HFFc6 (cell line): ENCODE measurements around the gene CELA2A. TPM values are rescaled to one million over a fixed set of nuclear protein-coding genes. Genes with fewer than 3 reads are reported as not detected.

Source experiments
- DNase-seq: peaks from one replicate; pipeline ENCODE4 v3.0.0-alpha.2; 2018
- H3K27ac Mint-ChIP-seq: 2 replicates; pipeline ENCODE4 v1.8.0; 2020; ENCODE audit warnings: mild to moderate bottlenecking, mixed read lengths
- H3K27me3 Mint-ChIP-seq: 2 replicates; pipeline ENCODE4 v1.8.0; 2021; ENCODE audit warnings: mild to moderate bottlenecking, moderate library complexity, mixed read lengths; ENCODE audit not compliant: insufficient read depth
- H3K36me3 Mint-ChIP-seq: 2 replicates; pipeline ENCODE4 v1.8.0; 2021; ENCODE audit warnings: low read depth, mixed read lengths
- H3K4me1 Mint-ChIP-seq: 2 replicates; pipeline ENCODE4 v1.8.0; 2020; ENCODE audit warnings: low read depth, mixed read lengths
- H3K4me3 Mint-ChIP-seq: 2 replicates; pipeline ENCODE4 v1.8.0; 2020; ENCODE audit warnings: mild to moderate bottlenecking, moderate library complexity, mixed read lengths
- H3K9me3 Mint-ChIP-seq: 2 replicates; pipeline ENCODE4 v1.8.0; 2020; ENCODE audit warnings: mild to moderate bottlenecking, mixed read lengths
- total RNA-seq, 6 experiments: library from RNA; stranded (reverse); fragmentation: NEBNext Ultra II Directional; extraction: Animal tissue kit (Norgen Biotek cat#: 25700); gene quantifications; 2 replicates in 1 of 6; 3 replicates in 5 of 6; pipeline ENCODE4 v1.2.3, GENCODE V29; 2021
- TF ChIP-seq, protein P1 (sequence below): fragments of 200-600 bp; sonication (generic); IDR thresholded peaks from 2 replicates; pipeline ENCODE4 v1.5.0; 2021; ENCODE audit warnings: antibody characterized with exemption, mild to moderate bottlenecking

Gene CELA2A
- total RNA-seq, 6 experiments from 2014 or later, result not detected

DNA sequence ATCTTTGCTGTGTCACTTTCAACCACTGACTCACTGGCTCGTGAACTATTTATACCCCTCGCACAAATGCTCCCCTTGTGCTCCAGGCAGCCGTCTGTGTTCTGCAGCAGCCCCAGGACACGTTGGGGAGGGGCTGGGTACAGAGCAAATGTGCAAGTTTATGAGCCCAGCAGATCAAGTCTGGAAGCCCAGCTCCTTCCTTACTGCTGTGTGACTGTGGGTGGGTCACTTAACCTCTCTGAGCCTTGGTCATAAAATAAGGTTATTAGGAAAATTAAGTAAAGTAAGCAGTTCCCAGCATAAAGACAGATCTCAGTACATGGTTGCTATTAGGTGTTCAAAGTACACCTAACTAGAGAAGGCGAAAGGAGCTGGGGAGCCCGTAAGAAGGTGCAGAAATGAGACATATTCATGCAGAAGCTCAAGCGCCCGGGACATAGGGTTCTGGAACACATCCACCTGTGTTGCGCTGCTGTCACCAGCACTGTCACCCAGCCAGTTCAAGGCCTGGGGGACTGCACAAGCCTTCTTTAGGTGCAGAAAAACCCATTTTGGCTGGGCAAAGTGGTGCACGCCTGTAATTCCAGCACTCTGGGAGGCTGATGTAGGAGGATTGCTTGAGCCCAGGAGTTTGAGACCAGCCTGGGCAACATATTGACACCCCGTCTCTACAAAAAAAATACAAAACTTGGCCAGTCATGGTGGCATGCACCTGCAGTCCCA, 33.0 kb upstream of the CELA2A start:
- no peak for DNase-seq
- H3K27me3 Mint-ChIP-seq, result no peaks in the 10 kb centered on the region; the same call in 1 of the 2 replicates
- H3K4me3 Mint-ChIP-seq, result no peak overlapping the region
- TF ChIP-seq, protein P1, sequence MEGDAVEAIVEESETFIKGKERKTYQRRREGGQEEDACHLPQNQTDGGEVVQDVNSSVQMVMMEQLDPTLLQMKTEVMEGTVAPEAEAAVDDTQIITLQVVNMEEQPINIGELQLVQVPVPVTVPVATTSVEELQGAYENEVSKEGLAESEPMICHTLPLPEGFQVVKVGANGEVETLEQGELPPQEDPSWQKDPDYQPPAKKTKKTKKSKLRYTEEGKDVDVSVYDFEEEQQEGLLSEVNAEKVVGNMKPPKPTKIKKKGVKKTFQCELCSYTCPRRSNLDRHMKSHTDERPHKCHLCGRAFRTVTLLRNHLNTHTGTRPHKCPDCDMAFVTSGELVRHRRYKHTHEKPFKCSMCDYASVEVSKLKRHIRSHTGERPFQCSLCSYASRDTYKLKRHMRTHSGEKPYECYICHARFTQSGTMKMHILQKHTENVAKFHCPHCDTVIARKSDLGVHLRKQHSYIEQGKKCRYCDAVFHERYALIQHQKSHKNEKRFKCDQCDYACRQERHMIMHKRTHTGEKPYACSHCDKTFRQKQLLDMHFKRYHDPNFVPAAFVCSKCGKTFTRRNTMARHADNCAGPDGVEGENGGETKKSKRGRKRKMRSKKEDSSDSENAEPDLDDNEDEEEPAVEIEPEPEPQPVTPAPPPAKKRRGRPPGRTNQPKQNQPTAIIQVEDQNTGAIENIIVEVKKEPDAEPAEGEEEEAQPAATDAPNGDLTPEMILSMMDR, result no peak
- no peaks in the 10 kb centered on the region for H3K9me3 Mint-ChIP-seq
- peaks cover 11% of the 10 kb centered on the region for H3K4me1 Mint-ChIP-seq
- no peak overlapping the region for H3K27ac Mint-ChIP-seq
- H3K36me3 Mint-ChIP-seq, result peaks cover 14% of the 10 kb centered on the region

DNA sequence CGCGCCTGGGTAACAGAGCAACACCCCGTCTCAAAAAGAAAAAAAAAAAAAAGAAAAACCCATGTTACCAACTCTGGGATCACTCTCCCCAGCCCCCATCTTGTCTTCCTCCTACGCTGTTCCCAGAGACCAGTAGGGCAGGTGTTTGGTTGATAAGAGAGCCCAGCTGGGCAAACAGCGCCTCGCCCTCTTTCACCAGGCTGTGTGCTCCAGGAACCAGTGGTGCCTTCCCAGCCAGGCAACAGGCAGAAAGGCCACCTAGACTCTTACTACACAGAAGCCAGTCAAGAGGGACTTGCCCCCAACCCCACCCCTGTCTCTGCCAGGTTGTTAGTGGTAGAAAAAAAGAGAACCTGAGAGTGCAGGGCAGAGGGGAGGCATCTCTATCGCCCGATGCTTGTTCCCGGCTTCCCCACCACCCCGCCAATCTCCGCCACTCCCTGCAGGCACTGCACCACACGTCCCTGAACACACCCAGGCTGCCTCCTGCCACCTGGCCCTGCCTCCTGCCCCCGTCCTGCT, 32.3 kb upstream of the CELA2A start:
- Mint-ChIP-seq H3K9me3 (no peaks in the 10 kb centered on the region), H3K4me1 (peaks cover 11% of the 10 kb centered on the region), H3K4me3 (no peak overlapping the region), H3K27me3 (no peaks in the 10 kb centered on the region; the same call in 1 of the 2 replicates), H3K36me3 (peaks cover 14% of the 10 kb centered on the region), H3K27ac (no peak overlapping the region)
- TF ChIP-seq, protein P1, result no peak
- DNase-seq, result no peak

DNA sequence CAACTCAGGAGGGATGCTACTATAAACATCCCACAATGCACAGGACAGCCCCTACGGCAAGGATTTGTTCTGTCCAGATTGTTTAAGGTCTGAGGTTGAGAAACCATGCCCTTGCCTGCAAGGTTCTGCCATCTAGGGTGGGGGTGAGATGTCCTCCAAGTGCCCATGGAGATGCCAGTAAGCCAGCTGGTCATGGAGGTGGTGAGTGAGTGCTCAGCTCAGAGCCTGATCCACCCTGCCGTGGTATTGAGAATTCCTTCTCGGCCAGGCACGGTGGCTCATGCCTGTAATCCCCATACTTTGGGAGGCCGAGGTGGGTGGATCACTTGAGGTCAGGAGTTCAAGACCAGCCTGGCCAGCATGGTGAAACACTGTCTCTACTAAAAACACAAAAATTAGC, 31.6 kb upstream of the CELA2A start:
- H3K36me3 Mint-ChIP-seq, result peaks cover 14% of the 10 kb centered on the region
- TF ChIP-seq, protein P1, result no peak
- no peak overlapping the region for H3K27ac Mint-ChIP-seq
- DNase-seq, result no peak
- H3K27me3 Mint-ChIP-seq, result no peaks in the 10 kb centered on the region; the same call in 1 of the 2 replicates
- H3K4me3 Mint-ChIP-seq, result no peak overlapping the region
- H3K4me1 Mint-ChIP-seq, result peaks cover 16% of the 10 kb centered on the region
- no peaks in the 10 kb centered on the region for H3K9me3 Mint-ChIP-seq

DNA sequence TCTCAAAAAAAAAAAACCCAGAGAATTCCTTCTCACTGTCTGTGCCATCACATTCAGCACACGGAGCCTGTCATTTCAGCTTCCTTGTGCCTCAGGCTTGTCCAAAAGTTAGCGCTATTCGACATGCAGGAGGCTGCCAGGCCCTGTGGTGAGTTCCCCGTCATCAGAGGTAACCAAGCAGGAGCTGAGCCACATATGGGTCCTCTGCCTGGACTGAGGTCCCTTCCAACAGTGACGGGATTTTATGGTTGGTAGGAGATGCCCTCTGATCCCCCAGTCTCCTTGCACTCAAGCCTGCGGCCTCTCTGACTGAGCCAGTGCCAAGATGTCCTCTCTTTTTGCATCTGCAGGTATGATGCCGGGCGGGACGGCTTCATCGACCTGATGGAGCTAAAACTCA, 31.0 kb upstream of the CELA2A start:
- no peak for DNase-seq
- no peak overlapping the region for H3K4me3 Mint-ChIP-seq
- TF ChIP-seq, protein P1, result no peak
- H3K4me1 Mint-ChIP-seq, result peaks cover 21% of the 10 kb centered on the region
- H3K27me3 Mint-ChIP-seq, result no peaks in the 10 kb centered on the region; the same call in 1 of the 2 replicates
- peaks cover 14% of the 10 kb centered on the region for H3K36me3 Mint-ChIP-seq
- H3K9me3 Mint-ChIP-seq, result no peaks in the 10 kb centered on the region
- H3K27ac Mint-ChIP-seq, result no peak overlapping the region

DNA sequence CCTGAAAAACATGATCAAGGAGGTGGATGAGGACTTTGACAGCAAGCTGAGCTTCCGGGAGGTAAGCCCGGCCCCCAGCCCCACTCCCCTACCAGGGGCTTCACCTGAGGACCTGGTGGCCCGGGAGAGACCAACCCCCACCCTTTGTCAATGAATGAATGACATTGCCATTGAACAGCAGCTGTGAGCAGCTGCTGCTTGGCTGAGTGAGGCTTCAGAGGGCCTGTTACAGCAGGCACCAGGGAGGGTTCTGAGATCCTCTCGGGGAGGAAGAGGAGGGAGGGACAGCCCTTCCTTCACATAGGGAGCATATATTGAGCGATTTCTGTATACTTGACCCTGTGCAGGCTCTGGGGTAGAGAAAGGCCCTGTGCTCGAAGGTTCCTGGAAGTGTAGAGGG, 30.6 kb upstream of the CELA2A start:
- Mint-ChIP-seq H3K36me3 (peaks cover 11% of the 10 kb centered on the region), H3K27me3 (no peaks in the 10 kb centered on the region; the same call in 1 of the 2 replicates), H3K27ac (peak overlapping the region; percentile 46; the same call in 1 of the 2 replicates)

More for the DNA sequence above, 30.6 kb upstream of the CELA2A start:
- no peak for DNase-seq
- Mint-ChIP-seq H3K4me3 (no peak overlapping the region), H3K4me1 (peaks cover 21% of the 10 kb centered on the region), H3K9me3 (no peaks in the 10 kb centered on the region)
- TF ChIP-seq, protein P1, result no peak
